GM12878 (cell line): Measurements from ENCODE around the gene SDK2. TPM values are rescaled to one million over a fixed set of nuclear protein-coding genes. Genes with fewer than 3 reads are reported as not detected.

ENCODE experiments used
- BMI1 ChIP-seq: fragments of 450-650 bp; IDR thresholded peaks from 2 replicates; pipeline ENCODE4 v1.6.1; 2016; ENCODE audit warnings: mild to moderate bottlenecking, moderate library complexity, borderline replicate concordance
- EP300 ChIP-seq, 2 experiments: fragments of 150-350 bp in 1 of 2; IDR thresholded peaks; 2 replicates each; pipeline ENCODE4 v1.6.1; 2011 to 2012; ENCODE audit warnings: low read depth in 2 of 2, low read length in 2 of 2, borderline replicate concordance in 1 of 2, improper control_type of control experiment in 1 of 2, inconsistent platforms in 1 of 2; ENCODE audit not compliant: control insufficient read depth in 1 of 2
- ESRRA ChIP-seq: IDR thresholded peaks from 2 replicates; pipeline ENCODE4 v1.6.1; 2012; ENCODE audit warnings: mild to moderate bottlenecking, low read length, improper control_type of control experiment
- EZH2 ChIP-seq: IDR thresholded peaks from 2 replicates; pipeline ENCODE4 v1.6.1; 2012; ENCODE audit warnings: low read depth, mild to moderate bottlenecking, control low read depth, inconsistent platforms, low read length, borderline replicate concordance; ENCODE audit not compliant: control insufficient read depth
- IKZF1 ChIP-seq: fragments of 450-650 bp; conservative IDR thresholded peaks from 2 replicates; pipeline ENCODE4 v1.6.1; 2017; ENCODE audit warnings: antibody characterized with exemption, mild to moderate bottlenecking
- IRF4 ChIP-seq: IDR thresholded peaks from 2 replicates; pipeline ENCODE4 v1.6.1; 2011; ENCODE audit warnings: low read depth, low read length
- NKRF ChIP-seq: fragments of 450-650 bp; conservative IDR thresholded peaks from 2 replicates; pipeline ENCODE4 v1.6.1; 2017; ENCODE audit warnings: mild to moderate bottlenecking, moderate library complexity
- SMAD1 ChIP-seq: fragments of 450-650 bp; IDR thresholded peaks from 2 replicates; pipeline ENCODE4 v1.6.1; 2018; ENCODE audit warnings: mild to moderate bottlenecking, low read depth; ENCODE audit not compliant: partially characterized antibody
- SUZ12 ChIP-seq: fragments of 200-600 bp; sonication (generic); IDR thresholded peaks from one replicate; pipeline ENCODE4 v1.6.1; 2018; ENCODE audit warnings: antibody characterized with exemption, mild to moderate bottlenecking; ENCODE audit not compliant: unreplicated experiment
- TARDBP ChIP-seq: IDR thresholded peaks from 2 replicates; pipeline ENCODE4 v1.6.1; 2016; ENCODE audit warnings: borderline replicate concordance
- YY1 ChIP-seq: IDR thresholded peaks from 2 replicates; pipeline ENCODE4 v1.6.1; 2011; ENCODE audit warnings: low read depth, mild to moderate bottlenecking, low read length
- ZSCAN29 ChIP-seq: fragments of 450-650 bp; IDR thresholded peaks from 2 replicates; pipeline ENCODE4 v1.6.1; 2017; ENCODE audit warnings: mild to moderate bottlenecking, moderate library complexity
- polyA plus RNA-seq, 11 experiments: library from polyadenylated mRNA; depleted of rRNA in 4 of 11; unstranded in 6 of 11; stranded (reverse) in 5 of 11; fragments of >200 nt; fragmentation: Nextera tagmentation in 4 of 11; fragmentation: Illumina TruSeq in 1 of 11; extraction: Ambion mirVana in 4 of 11; extraction: Trizol in 1 of 11; gene quantifications; 1 replicate in 1 of 11; 2 replicates in 10 of 11; pipeline versions ENCODE4 v1.2.1 to v1.2.3, GENCODE V29; 2011 to 2016; ENCODE audit warnings: inconsistent platforms in 2 of 11, missing spikeins in 2 of 11, low read depth in 1 of 11
- total RNA-seq, 4 experiments: library from RNA; depleted of rRNA in 3 of 4; stranded (reverse); fragments of >200 nt in 3 of 4; fragmentation: Illumina TruSeq in 1 of 4; extraction: Trizol in 1 of 4; gene quantifications; 2 replicates each; pipeline versions ENCODE4 v1.2.1 to v1.2.3, GENCODE V29; 2013 to 2021
- TF ChIP-seq, protein P1 (sequence below): fragments of 450-650 bp; formaldehyde crosslinking; IDR thresholded peaks from 2 replicates; pipeline ENCODE4 v1.4.0; 2022; ENCODE audit warnings: mild to moderate bottlenecking, moderate library complexity
- TF ChIP-seq, protein P2 (sequence below): fragments of 450-650 bp; IDR thresholded peaks from 2 replicates; pipeline ENCODE4 v1.6.1; 2017; ENCODE audit warnings: antibody characterized with exemption, mild to moderate bottlenecking, moderate library complexity

The SDK2 gene
- total and polyA plus RNA-seq, 10 of the 15 experiments (the other 5 are each of a cell fraction or from before 2014, with no cell fraction given) = 0.03 to 0.08 (median 0.03) TPM; not detected in 7

- TF ChIP-seq, protein P1, sequence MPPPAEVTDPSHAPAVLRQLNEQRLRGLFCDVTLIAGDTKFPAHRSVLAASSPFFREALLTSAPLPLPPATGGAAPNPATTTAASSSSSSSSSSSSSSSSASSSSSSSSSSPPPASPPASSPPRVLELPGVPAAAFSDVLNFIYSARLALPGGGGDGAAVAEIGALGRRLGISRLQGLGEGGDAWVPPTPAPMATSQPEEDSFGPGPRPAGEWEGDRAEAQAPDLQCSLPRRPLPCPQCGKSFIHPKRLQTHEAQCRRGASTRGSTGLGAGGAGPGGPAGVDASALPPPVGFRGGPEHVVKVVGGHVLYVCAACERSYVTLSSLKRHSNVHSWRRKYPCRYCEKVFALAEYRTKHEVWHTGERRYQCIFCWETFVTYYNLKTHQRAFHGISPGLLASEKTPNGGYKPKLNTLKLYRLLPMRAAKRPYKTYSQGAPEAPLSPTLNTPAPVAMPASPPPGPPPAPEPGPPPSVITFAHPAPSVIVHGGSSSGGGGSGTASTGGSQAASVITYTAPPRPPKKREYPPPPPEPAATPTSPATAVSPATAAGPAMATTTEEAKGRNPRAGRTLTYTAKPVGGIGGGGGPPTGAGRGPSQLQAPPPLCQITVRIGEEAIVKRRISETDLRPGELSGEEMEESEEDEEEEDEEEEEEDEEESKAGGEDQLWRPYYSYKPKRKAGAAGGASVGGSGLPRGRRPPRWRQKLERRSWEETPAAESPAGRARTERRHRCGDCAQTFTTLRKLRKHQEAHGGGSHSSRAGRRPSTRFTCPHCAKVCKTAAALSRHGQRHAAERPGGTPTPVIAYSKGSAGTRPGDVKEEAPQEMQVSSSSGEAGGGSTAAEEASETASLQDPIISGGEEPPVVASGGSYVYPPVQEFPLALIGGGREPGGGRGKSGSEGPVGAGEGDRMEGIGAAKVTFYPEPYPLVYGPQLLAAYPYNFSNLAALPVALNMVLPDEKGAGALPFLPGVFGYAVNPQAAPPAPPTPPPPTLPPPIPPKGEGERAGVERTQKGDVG (CRISPR knock-in tag) = no peak
- no peak for TF ChIP-seq EZH2
- TF ChIP-seq BMI1 = no peak
- no peak for TF ChIP-seq SMAD1
- no peak for TF ChIP-seq SUZ12
- TF ChIP-seq EP300 (IDR thresholded peaks at IDR 0.05; ENCODE audit: borderline replicate concordance in 1 of 2, control insufficient read depth in 1 of 2, low read depth in 2 of 2, low read length in 2 of 2) = no peak
- TF ChIP-seq, protein P2, sequence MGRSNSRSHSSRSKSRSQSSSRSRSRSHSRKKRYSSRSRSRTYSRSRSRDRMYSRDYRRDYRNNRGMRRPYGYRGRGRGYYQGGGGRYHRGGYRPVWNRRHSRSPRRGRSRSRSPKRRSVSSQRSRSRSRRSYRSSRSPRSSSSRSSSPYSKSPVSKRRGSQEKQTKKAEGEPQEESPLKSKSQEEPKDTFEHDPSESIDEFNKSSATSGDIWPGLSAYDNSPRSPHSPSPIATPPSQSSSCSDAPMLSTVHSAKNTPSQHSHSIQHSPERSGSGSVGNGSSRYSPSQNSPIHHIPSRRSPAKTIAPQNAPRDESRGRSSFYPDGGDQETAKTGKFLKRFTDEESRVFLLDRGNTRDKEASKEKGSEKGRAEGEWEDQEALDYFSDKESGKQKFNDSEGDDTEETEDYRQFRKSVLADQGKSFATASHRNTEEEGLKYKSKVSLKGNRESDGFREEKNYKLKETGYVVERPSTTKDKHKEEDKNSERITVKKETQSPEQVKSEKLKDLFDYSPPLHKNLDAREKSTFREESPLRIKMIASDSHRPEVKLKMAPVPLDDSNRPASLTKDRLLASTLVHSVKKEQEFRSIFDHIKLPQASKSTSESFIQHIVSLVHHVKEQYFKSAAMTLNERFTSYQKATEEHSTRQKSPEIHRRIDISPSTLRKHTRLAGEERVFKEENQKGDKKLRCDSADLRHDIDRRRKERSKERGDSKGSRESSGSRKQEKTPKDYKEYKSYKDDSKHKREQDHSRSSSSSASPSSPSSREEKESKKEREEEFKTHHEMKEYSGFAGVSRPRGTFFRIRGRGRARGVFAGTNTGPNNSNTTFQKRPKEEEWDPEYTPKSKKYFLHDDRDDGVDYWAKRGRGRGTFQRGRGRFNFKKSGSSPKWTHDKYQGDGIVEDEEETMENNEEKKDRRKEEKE = no peak
- no peak for TF ChIP-seq TARDBP
- no peak for TF ChIP-seq ZSCAN29
- TF ChIP-seq IKZF1 = no peak
- TF ChIP-seq ESRRA = no peak
- no peak for TF ChIP-seq YY1
- TF ChIP-seq NKRF = no peak
- TF ChIP-seq IRF4 = no peak
Observed at GRCh38 chr17:73521376-73521775, 122.9 kb downstream of the SDK2 start (continued).
